GM12878 (cell line): ENCODE results near the gene SERPINH1. TPM values are rescaled to one million over a fixed set of nuclear protein-coding genes. Genes with fewer than 3 reads are reported as not detected.

ENCODE experiments used
- ATAC-seq: fragments of 200-7000 bp; cut with Tn5 transposase; 3 replicates; pipeline ENCODE4 v1.9.1; 2020; ENCODE audit warnings: mild to moderate bottlenecking, moderate library complexity
- BruUV-seq: library from RNA; stranded (reverse); fragments of 400-500 nt; replicated peaks from 2 replicates; lab custom pipeline; 2021; lab: Mats Ljungman, UMichigan
- CTCF ChIA-PET: fragments of 300-600 bp; sonication (Branson Sonifier 250); formaldehyde crosslinking; extraction: SDS; loops from one replicate; lab custom pipeline; 2021; ENCODE audit warnings: inconsistent platforms; lab: Yijun Ruan, JAX
- POLR2A ChIA-PET: fragments of 350-600 bp; formaldehyde crosslinking; extraction: SDS; loops from one replicate; lab custom pipeline; 2021; ENCODE audit warnings: inconsistent platforms; lab: Charles Lee
- RAD21 ChIA-PET: fragments of 300-600 bp; sonication (Branson Sonifier 250); formaldehyde crosslinking; loops from one replicate; lab custom pipeline; 2023; ENCODE audit warnings: antibody characterized with exemption; ENCODE audit not compliant: unreplicated experiment; lab: Charles Lee
- SMC1A ChIA-PET: fragments of 300-600 bp; sonication (Branson Sonifier 250); formaldehyde crosslinking; loops from one replicate; lab custom pipeline; 2023; ENCODE audit not compliant: unreplicated experiment, uncharacterized antibody; lab: Charles Lee
- DNase-seq: peaks from one replicate; pipeline ENCODE4 v3.0.0-alpha.2; 2011; ENCODE audit warnings: low read depth, low spot score
- FAIRE-seq: peaks from 3 replicates; lab custom pipeline; 2011; peaks lifted over from hg19 to GRCh38; lab: Jason Lieb, UNC
- H2AFZ ChIP-seq: 2 replicates; pipeline ENCODE4 v1.6.0; 2011; ENCODE audit warnings: low read depth, low read length, control low read depth; ENCODE audit not compliant: control insufficient read depth
- H3K27ac ChIP-seq: 2 replicates; pipeline ENCODE4 v1.5.1; 2011; ENCODE audit warnings: control low read depth; ENCODE audit not compliant: control insufficient read depth, insufficient read depth
- H3K27me3 ChIP-seq, 2 experiments: replicated peaks in 1 of 2; 2 replicates each; pipeline versions ENCODE4 v1.6.0 to v1.6.1; 2011; ENCODE audit warnings: low read length in 1 of 2; ENCODE audit not compliant: control insufficient read depth in 2 of 2, insufficient read depth in 2 of 2
- H3K36me3 ChIP-seq, 2 experiments: 2 replicates each; pipeline ENCODE4 v1.5.1; 2011; ENCODE audit warnings: low read length in 1 of 2; ENCODE audit not compliant: control insufficient read depth in 2 of 2, insufficient read depth in 2 of 2
- H3K4me1 ChIP-seq: 2 replicates; pipeline ENCODE4 v1.6.1; 2011; ENCODE audit warnings: mild to moderate bottlenecking, low read length, moderate library complexity, mixed read lengths; ENCODE audit not compliant: control insufficient read depth, insufficient read depth
- H3K4me2 ChIP-seq: 2 replicates; pipeline ENCODE4 v1.6.0; 2011; ENCODE audit warnings: control low read depth; ENCODE audit not compliant: control insufficient read depth, insufficient read depth
- H3K4me3 ChIP-seq: fragments of 200-600 bp; sonication (generic); 2 replicates; pipeline ENCODE4 v1.5.1; 2016
- H3K79me2 ChIP-seq: 2 replicates; pipeline ENCODE4 v1.6.0; 2011; ENCODE audit warnings: low read length; ENCODE audit not compliant: control insufficient read depth, insufficient read depth
- H3K9ac ChIP-seq: 2 replicates; pipeline ENCODE4 v1.8.0; 2011; ENCODE audit warnings: low read length, control low read depth, mixed read lengths; ENCODE audit not compliant: control insufficient read depth, insufficient read depth
- H3K9me3 ChIP-seq: replicated peaks from 3 replicates; pipeline ENCODE4 v1.5.1; 2011; ENCODE audit warnings: mild to moderate bottlenecking, low read length; ENCODE audit not compliant: control insufficient read depth, insufficient read depth
- H4K20me1 ChIP-seq: 2 replicates; pipeline ENCODE4 v1.6.0; 2011; ENCODE audit not compliant: control insufficient read depth, insufficient read depth
- BCLAF1 ChIP-seq: fragments of 450-650 bp; IDR thresholded peaks from 2 replicates; pipeline ENCODE4 v1.6.1; 2017; ENCODE audit warnings: antibody characterized with exemption, mild to moderate bottlenecking, moderate library complexity
- E2F8 ChIP-seq: fragments of 450-650 bp; IDR thresholded peaks from 2 replicates; pipeline ENCODE4 v1.6.1; 2018; ENCODE audit warnings: mild to moderate bottlenecking, low read depth, moderate library complexity; ENCODE audit not compliant: partially characterized antibody
- SMC3 ChIP-seq: IDR thresholded peaks from 2 replicates; pipeline ENCODE4 v1.6.1; 2011; ENCODE audit warnings: low read length, improper control_type of control experiment, borderline replicate concordance
- STAT1 ChIP-seq: fragments of 450-650 bp; conservative IDR thresholded peaks from 2 replicates; pipeline ENCODE4 v1.6.1; 2014; ENCODE audit warnings: antibody characterized with exemption, mild to moderate bottlenecking
- ZBTB40 ChIP-seq: fragments of 450-650 bp; IDR thresholded peaks from 2 replicates; pipeline ENCODE4 v1.6.1; 2016; ENCODE audit warnings: mild to moderate bottlenecking, moderate library complexity, borderline replicate concordance
- WGBS: methylation state at CpG from one replicate; pipeline ENCODE4 v1.1.6; 2016; ENCODE audit warnings: low lambda C conversion rate; ENCODE audit not compliant: insufficient replicate concordance, insufficient coverage; ENCODE audit errors: missing lambda C conversion rate; 5-methylcytosine and 5-hydroxymethylcytosine counted together
- in situ Hi-C: fragments of 300-500 bp; cut with MboI; formaldehyde crosslinking; loops from 9 replicates; pipeline ENCODE4 v1.14.3; 2018; ENCODE audit warnings: mixed read lengths
- intact Hi-C: fragments of 100-400 bp; cut with micrococcal nuclease; formaldehyde crosslinking; loops from one replicate; pipeline ENCODE4 v1.14.2; 2022; ENCODE audit not compliant: unreplicated experiment
- polyA plus RNA-seq, 11 experiments: library from polyadenylated mRNA; depleted of rRNA in 4 of 11; unstranded in 6 of 11; stranded (reverse) in 5 of 11; fragments of >200 nt; fragmentation: Nextera tagmentation in 4 of 11; fragmentation: Illumina TruSeq in 1 of 11; extraction: Ambion mirVana in 4 of 11; extraction: Trizol in 1 of 11; gene quantifications; 1 replicate in 1 of 11; 2 replicates in 10 of 11; pipeline versions ENCODE4 v1.2.1 to v1.2.3, GENCODE V29; 2011 to 2016; ENCODE audit warnings: inconsistent platforms in 2 of 11, missing spikeins in 2 of 11, low read depth in 1 of 11
- total RNA-seq, 4 experiments: library from RNA; depleted of rRNA in 3 of 4; stranded (reverse); fragments of >200 nt in 3 of 4; fragmentation: Illumina TruSeq in 1 of 4; extraction: Trizol in 1 of 4; gene quantifications; 2 replicates each; pipeline versions ENCODE4 v1.2.1 to v1.2.3, GENCODE V29; 2013 to 2021

SERPINH1 gene
- total and polyA plus RNA-seq, 10 of the 15 experiments (the other 5 are each of a cell fraction or from before 2014, with no cell fraction given): 0.34 to 19.8 (median 13.7) TPM

DNA sequence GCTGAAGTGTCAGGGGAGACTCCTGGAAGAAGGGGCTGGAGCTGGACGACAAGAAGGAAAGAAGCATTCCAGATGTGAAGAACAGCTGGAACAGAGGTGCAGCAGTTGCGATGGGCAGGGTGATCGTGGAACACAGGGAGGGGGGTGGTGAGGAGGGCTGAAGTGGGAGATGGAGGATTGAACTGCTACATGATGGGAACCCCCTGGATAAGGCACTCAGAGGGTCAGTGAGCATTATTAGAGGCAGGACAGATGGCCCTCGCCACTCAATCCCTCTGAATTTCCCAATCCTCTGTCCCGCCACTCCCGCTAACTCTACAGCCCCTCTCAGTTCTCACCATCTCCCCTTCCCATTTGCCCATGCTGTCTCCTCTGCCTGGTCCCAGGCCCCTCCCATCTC, 14.0 kb downstream of the SERPINH1 start:
- H3K27ac ChIP-seq: no peak overlapping the region
- H4K20me1 ChIP-seq: no peaks in the 10 kb centered on the region
- in situ Hi-C loops: no loop called here
- H3K79me2 ChIP-seq: no peaks in the 10 kb centered on the region
- ChIA-PET SMC1A (interaction anchor here (0.6 to 1.2 kb wide), 4 partner anchors 8 to 53 kb away, joined by 3 to 4 read pairs (median 4); partner anchors contain the start of gene SERPINH1), POLR2A (interaction anchor here (0.7 to 2.1 kb wide), 3 partner anchors 11 to 15 kb away, joined by 3 to 15 read pairs (median 4); partner anchors contain the start of gene SERPINH1), RAD21 (interaction anchor here (1.3 kb wide), 1 partner anchor 15 kb away, joined by 3 read pairs; no protein-coding TSS in a partner anchor), CTCF (interaction anchor here (0.6 to 1.7 kb wide), 14 partner anchors 9 to 669 kb away, joined by 3 to 7 read pairs (median 4); partner anchors contain the start of gene SERPINH1)
- no peak for FAIRE-seq
- no TSS peak for BruUV-seq
- no peak overlapping the region for H3K4me2 ChIP-seq
- no peak overlapping the region for H3K4me3 ChIP-seq
- 74% methylated on average over 6 of the region's 6 CpGs for WGBS
- no peak for DNase-seq
- intact Hi-C loops: no loop called here
- TF ChIP-seq ZBTB40 (no peak), BCLAF1 (no peak), STAT1 (no peak), E2F8 (no peak), SMC3 (no peak)
- H3K36me3 ChIP-seq: no peaks in the 10 kb centered on the region; a peak in 2 of 4 replicates
- peaks cover 9% of the 10 kb centered on the region; the same call in 1 of the 2 replicates for H3K4me1 ChIP-seq
- no peaks in the 10 kb centered on the region for H3K27me3 ChIP-seq
- no peak overlapping the region for H2AFZ ChIP-seq
- no peak overlapping the region for H3K9ac ChIP-seq
- no peaks in the 10 kb centered on the region for H3K9me3 ChIP-seq
- no peak for ATAC-seq
